Activated CD4-positive, alpha-beta T cell treated with anti-CD3 and anti-CD28 coated beads for 24 hours (primary cell): ENCODE results near the gene PCSK5.

Source experiments
- DNase-seq, 2 donors: peaks; one replicate each; pipeline ENCODE4 v3.0.0-alpha.2; 2020; ENCODE audit warnings: low read depth in 2 of 2

PCSK5 gene

DNA sequence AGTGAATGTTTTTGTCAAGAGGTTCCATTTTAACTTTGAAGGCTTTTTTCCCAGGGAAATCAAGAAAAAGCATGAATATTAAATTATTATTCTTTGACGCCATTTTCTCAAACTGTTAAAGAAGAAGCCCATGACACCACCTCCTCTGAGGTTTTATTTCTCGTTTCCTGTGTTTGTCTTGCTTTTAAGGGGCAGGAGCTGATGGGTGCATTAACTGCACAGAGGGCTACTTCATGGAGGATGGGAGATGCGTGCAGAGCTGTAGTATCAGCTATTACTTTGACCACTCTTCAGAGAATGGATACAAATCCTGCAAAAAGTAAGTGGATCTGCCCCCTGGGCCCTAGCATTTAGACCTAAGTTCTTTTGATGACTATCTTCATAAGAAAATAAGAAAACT is 298.4 kb downstream of the PCSK5 start:
- DNase-seq = no peak

DNA sequence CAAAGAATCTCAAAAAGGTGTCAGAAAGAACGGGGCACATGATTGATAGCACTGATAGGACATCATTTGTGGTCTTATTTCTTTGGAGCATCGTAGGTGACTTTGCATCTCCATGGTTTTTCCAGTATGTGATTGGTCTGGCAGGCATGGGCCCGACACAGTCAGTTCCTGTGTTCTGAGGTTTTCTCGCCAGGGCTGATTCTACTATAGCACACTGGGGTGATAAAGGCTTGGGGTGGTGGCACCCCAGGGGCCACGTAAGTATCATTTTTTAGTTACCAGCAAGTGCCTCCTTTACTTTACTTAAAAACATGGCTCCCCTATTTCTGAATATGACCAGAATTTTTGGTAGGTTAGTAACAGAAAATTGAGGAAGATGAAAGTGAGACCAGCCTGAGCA is 301.0 kb downstream of the PCSK5 start:
- no peak for DNase-seq

DNA sequence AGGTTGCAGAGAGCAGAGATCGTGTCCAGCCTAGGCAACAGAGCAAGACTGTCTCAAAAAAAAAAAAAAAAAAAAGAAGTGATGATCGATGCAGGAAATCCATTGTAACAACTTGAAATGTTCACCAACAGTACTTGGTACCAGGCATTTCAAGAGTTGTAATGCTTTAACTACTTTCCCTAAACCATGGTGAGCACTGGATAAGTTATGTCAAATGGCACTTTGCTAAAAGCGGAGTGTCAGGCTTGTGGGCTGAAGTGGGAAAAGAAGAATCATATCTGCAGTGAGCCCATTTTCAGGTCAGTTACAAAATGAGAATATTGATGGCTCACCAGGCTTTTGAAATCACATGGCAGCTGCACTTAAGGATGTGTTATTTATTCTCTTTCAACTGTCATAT is 301.5 kb downstream of the PCSK5 start:
- DNase-seq = no peak

DNA sequence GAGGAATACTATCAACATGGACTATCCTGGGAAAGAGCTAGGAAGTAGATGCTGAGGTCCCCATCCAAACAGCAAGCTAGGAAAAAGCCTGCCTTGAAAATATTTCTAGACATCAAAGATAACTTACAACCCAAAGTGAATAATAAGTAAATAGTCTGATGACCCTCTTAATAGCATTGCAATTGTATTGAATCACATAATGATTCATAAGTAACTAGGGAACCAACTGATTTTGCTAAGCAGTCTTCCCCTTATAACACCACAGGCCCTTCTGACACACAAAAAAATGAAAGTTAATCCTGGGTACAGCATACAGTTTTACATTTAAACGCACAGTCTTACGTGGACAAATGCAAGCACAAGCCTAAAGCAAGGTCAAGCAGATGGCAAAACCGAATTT is 304.4 kb downstream of the PCSK5 start:
- DNase-seq = no peak

DNA sequence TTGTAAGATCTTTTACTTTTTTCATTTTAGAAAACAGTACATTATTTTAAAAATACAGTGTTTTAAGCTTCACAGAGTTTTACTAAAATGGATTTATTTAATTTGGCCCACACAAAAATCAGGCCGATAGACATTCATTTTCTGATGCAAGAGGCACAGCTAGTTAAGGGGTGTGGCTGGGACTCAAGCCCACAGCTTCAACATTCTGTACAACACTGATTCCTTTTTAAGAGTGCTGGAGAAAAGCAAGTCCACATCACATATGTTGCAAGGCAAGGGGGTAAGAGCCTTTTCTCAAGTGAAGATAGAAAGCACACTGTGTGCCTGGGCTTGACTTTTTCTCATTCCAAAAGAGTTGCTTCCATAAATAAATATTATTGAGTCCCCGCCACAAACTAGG is 307.9 kb downstream of the PCSK5 start:
- DNase-seq = no peak

DNA sequence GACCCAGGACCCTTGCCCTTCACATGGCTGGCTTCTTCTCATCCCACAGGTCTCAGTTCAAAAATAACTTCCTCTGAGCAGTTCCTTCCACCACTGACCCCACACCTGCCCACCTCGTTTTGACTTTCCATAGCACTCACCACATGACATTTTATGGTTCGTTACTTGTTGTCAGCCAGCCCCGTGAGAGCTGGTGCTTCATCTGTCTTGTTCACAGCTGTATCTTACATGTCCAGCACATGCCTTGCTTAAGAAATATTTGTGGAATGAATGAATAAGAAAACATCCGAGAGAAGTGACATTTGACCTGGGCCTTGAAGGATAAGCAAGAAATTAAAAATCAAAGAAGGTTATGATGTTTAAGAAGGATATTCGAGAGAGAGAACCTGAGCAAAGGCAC is 309.8 kb downstream of the PCSK5 start:
- no peak for DNase-seq

DNA sequence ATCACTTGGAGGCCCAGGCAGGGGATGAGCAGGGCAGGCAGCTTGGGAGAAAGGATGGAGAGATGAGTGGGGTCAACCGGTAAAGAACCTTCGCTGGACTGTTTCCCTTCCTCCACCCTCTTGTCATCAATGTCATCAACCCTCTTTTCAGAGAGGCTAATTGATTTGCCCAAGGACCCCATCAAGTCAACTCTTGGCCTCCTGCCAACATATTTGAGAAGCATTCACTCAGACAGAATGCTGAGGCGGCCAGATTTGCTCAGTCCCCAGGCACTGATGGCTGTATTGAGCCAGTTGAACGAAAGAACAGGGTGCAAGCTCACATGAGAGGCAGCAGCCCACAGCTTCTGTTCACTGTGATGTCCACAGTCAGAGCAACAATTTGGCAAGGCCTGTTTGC is 310.3 kb downstream of the PCSK5 start:
- no peak for DNase-seq

DNA sequence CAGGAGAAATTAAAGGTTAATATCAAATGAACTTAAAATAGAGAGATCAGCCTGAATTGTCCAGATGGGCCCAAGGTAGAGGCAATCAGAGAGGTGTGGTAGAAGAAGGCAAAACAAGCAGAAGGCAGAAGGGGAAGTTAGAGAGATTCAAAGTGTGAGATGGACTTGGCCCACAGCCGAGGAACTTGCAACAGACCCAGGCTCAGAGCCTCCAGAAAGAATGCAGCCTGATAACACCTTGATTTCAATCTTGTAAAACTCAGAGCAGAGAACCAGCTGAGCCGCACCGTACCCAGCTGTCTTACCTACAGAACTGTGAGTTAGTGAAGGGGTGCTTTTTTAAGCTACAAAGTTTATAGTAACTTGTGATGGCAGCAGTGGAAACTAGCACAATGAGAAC is 312.9 kb downstream of the PCSK5 start:
- DNase-seq = no peak

DNA sequence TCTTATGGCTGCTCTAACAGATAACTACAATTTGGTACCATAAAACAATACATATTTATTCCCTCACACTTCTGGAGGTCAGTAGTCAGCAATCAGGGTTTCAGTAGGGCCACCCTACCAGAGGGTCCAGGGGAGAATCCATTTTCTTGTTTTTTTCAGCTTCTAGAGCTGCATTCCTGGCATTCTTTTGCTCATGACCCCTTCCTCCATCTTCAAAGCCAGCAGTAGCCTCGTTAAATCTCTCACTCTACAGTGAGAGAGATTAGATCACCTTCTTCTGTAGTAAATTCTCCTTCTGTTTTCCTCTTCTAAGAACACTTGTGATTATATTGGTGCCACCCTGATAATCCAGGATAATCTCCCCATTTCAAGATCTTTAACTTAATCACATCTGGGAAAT is 316.3 kb downstream of the PCSK5 start:
- DNase-seq = no peak

DNA sequence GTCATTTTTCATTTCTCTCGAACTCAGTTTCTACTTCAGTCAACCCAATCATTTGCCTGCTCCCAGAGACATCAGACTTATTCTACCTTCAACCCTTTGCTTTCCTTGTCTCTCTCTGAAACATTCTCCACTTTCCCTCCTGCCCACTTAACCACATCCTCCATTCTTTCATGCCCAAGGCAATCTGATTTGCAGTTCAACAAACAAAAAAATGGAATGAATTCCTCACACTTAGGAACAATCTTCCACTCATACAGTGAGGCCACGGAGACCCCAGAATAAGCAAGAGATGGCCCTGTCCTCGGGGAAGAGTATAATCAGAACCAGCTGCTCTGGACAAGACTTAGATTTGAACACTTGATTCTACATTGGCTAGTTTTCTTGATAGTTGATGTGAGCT is 323.3 kb downstream of the PCSK5 start:
- no peak for DNase-seq

DNA sequence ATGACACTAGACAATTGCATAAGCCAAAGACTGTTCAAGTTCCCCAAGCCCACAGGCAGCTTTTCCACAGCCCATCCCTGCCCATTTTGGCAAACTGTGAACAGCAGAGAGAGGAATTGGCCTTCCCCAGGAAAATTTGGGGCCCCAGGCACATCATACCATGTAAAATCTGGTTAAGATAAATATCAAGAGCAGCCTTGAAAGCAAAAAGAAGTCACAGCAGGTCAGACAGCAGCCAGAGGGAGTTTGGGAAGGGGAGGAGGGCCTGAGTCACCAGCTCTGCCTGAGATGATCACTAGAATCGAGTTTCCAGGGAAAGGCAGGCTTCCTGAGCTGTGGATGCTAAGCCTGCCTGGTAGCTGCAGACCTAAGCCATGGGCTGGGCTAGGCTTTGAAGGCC is 324.6 kb downstream of the PCSK5 start:
- DNase-seq = no peak

DNA sequence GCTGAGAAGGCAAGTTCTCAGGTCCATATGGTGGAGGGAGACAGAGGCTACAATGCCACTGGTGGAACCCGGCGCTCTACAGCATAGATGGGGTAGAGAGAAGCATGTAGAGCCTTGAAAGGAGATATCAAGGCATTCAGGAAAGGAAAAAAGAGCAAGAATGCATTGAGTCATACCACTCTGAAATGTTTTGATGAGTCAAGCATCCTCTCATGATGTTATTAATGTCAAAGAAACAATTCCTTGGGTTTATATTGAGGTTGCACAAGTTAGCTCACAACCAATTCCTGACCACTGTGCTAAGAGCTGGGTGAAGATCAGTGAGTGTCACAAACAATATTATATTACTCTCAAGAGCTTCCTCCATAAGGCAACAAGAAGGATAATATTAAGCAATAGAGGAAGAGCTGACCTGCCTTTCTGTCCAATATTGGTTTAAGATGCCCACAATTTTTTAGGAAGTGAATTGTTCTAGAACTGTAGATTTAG is 325.7 kb downstream of the PCSK5 start:
- no peak for DNase-seq

DNA sequence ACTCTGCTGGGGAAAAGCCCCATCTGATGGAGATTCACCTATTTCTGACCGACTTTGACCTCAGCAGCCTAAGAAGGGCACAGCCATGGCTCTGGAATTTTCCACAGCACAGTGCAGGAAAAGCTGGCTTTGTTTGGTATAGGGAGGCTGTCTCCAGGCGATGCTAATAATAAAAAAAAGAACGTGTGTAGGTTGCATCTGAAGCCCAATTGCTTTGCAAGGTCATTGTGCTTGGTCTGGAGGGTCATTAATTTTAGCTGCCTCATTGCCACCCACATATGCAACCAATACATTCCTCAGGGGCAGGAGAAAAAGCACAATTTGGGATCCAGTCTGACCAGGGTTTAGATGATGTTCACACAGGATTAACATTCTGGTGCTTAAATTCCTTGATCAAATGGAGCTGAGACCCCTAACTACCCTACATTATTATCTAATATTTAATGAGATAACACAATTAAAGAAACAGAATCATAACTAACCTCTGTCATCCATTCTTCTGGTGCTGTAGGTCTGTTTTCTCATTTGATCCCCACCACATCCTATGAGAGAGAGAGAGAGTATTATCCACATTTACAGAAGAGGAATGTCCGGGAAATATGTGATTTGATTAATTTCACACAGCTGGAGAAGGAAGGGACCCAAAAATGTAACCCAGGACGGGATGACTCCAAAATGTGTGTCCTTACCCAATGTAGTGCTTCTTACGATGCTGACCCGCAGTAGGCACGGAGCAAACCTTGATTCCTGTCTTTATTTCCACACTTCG is 327.8 kb downstream of the PCSK5 start:
- DNase-seq = no peak

DNA sequence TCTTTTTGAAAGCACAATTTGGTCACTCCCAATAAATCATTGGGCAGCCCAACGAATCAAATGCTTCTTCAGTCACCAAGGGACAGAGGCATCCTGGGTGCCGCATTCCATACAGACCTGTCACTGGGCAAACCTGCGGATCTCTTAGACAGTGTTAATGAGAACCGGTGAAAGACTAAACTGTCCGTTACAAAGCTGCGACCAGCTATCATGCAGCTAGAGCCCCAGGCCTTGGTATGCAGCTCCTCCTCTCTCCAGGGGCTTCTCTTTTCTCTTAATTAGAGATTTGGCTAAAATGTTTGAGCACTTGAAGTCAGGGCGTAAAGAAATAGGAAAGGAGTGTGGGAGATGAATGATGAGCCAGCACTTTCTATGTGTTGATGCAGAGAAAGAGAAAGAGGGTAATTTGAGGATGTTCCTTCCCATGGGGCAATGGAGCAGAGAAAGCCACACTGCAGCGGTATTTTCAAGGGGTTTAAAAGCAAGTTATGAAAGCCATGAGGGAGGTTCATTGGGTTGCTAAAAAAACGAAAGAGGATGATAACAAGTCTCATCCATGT is 328.5 kb downstream of the PCSK5 start:
- no peak for DNase-seq

DNA sequence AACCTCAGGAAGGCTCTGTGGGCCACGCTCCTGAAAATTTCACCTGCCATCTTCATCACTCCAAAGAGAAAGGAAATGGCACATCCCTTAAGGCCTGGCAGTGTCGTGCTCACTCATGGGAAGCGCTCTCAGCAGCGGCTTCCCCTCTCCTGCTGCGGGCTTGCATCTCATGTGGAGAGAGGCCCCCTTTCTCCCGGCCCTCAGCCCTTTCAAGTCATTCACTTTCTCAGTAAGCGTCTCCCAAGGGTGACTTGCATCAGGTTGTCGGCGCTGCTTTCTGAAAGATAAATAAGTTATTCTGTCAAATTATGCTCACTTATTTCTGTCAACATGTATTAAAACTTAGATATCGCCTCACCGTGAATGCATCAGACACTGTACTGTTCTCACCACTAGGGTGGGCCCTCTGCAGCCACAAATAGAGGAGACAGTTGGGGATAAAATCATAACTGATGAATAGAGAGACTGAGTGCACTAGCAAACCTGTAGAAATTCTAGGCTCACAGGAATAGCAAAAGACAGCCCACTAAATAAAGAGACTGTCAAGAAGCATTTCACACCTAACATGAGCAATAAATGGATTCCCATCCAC is 329.2 kb downstream of the PCSK5 start:
- DNase-seq = no peak

DNA sequence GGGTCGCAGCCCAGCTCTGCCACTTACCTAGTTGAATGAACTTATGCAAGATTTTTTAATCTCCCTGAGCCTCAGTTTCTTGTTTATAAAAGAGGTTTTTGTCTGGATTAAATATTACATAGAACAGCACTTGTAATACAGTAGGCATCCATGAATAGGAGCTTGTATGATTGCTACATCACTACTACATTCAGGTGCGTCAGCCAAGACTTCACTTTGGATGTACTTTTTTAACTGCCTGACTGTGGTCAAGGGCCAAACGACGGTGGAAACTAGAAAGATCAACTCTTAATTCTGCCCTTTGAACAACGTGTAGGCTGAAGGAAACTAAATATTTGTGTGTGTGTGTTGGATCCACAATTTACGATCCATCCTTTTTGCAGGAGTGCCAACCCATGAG is 330.9 kb downstream of the PCSK5 start:
- DNase-seq = no peak

DNA sequence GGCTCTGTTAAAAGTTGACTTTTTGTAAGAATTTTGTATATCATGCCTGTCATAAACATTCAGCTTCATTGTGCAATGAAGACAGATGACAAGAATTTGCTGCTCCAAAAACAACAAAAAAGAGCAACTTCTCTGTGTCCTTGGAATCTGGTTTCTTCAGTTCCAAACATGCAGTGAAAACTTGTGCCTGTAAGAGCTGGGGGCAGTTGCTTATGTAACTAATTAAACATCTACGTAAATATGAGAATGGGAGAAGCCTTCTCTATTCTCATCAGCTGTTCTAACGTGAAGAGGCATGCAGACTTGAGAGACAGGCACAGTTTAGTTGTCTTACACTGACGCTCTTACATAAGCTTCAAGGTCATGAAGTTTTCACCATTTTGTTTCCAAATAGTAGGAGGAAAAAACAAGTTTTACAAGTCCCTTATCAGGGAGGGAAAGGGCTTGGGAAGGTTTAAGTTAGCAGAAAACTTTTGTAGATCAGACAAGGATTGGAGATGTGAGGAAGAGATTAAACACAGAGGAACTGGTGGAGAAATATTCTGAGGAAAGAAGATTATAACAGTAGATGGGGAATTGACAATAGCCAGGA is 333.4 kb downstream of the PCSK5 start:
- DNase-seq = no peak

DNA sequence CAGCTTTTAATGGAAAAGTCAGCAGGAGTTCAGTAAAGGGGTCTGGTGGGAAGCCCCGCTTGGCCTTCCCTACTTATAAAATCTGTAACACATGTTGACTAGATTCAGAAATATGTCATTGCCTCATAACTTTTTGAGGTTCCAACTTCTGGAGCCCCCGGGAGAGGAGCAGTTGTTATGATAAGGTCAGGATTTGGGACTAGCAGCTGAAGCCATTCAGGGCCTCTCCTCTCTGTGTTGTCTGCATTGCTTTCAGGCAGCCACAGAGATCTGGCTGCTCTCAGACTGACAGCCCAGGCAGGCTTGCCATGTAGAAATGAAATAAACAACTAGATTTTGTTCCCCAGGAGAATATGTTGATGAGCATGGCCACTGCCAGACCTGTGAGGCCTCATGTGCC is 336.7 kb downstream of the PCSK5 start:
- DNase-seq = no peak

DNA sequence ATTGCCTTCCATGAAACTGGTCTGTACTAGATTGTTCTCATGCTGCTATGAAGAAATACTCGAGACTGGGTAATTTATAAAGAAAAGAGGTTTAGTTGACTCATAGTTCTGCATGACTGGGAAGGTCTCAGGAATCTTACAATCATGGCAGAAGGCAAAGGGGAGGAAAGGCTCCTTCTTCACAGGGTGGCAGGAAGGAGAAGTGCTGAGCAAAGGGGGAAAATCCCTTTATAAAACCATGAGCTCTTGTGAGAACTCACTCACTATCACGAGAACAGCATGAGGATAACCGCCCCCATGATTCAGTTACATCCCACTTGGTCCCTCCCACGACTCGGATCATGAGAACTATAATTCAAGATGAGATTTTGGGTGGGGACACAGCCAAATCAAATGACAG is 340.5 kb downstream of the PCSK5 start:
- DNase-seq = no peak

DNA sequence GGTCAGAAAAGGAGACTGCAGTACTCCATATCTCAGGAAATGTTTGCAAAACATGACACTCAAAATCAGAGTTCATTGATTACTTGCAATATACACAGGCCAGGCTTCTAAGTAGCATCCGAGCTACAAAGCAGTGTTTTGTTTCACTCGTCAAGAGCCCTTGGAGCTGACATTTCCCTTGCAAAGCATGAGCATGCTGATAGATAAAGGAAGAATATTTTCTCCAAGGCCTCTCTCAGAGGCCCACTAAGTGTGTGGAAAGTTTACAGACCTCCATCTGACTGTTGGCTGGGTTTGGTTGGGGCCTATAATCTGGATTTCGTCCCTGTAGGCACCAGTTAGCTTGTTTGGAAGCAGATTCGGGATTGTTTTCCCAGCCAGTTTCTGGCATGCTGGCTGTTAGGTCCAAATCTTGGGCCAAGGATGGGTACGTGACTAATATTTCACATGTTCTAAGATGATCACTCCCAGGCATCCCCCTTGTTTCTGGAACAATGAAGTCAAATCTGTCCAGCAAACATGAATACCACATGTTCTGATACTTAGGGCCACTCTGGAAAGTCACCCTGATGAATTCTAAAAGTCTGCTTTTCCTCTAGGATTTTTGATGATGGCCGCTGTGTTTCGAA is 342.5 kb downstream of the PCSK5 start:
- no peak for DNase-seq

DNA sequence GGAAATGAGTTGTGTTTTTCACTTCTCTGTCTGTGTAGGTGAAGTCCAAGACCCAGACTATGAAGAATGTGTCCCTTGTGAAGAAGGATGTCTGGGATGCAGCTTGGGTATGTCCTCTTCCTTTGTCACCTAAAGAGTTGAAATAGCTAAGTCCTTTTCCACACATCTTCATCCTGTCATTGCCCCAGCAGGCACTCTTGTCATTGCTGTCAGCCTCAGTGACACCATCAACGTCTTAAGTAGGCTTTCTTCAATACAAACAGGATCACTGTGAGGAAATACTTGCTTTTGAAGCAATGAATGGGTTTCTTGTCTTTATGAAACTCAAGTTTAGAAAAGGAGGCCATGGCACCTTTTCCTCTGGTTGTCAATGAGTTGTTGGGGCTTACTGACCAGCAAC is 350.1 kb downstream of the PCSK5 start:
- DNase-seq = no peak

DNA sequence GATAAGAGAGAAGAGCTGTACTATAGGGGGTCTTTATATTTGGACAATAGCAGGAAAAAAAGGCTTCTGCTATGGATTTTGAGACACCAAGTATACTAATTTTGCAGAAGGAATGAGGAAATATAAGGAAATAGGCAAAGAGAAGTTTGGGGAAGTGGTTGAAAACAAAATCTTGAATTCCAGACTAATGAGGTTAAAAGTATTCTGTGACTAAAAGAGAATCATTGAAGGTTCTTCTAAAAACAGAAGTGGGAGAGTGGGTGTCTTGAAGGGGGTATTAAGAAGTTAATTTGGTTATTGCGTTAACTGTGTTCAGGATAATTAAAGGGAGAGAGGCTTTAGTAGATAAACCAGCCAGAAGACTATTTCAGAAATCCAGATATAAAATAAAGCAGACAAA is 355.0 kb downstream of the PCSK5 start:
- no peak for DNase-seq

DNA sequence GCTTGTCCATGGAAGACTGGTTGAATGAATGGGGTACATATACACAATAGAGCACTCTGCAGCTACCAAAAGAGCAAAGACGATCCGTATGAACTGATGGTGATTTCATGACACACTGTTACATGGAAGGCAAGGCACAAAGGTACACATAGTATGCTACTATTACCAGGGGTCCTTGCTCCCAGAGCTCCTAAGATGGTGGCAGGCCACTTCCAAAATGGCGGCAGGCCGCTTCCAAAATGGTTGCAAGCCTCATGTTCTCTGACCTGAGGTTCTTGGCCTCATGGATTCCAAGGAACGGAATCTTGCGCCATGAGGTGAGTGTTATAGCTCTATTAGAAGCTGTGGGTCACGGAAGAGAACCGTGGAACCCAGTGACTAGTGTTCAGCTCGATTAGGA is 356.2 kb downstream of the PCSK5 start:
- no peak for DNase-seq
